Activated T-cell treated with anti-CD3 and anti-CD28 coated beads, Interleukin-2, amount 50 U/mL, for 24 hours (primary cell): ENCODE data around the gene DYRK1A.

Experiments used
- DNase-seq: peaks from one replicate; pipeline ENCODE4 v3.0.0-alpha.2; 2020
- H3K27ac Mint-ChIP-seq: 2 replicates; pipeline ENCODE4 v1.8.0; 2020; ENCODE audit warnings: mild to moderate bottlenecking, mixed read lengths
- H3K27me3 Mint-ChIP-seq: 2 replicates; pipeline ENCODE4 v1.8.0; 2020; ENCODE audit warnings: mixed read lengths
- H3K36me3 Mint-ChIP-seq: 2 replicates; pipeline ENCODE4 v1.8.0; 2020; ENCODE audit warnings: low read depth, mixed read lengths
- H3K4me1 Mint-ChIP-seq: 2 replicates; pipeline ENCODE4 v1.8.0; 2020; ENCODE audit warnings: low read depth, mixed read lengths
- H3K4me3 Mint-ChIP-seq: 2 replicates; pipeline ENCODE4 v1.8.0; 2020; ENCODE audit warnings: mild to moderate bottlenecking, moderate library complexity, mixed read lengths
- H3K9me3 Mint-ChIP-seq: 2 replicates; pipeline ENCODE4 v1.8.0; 2020; ENCODE audit warnings: mixed read lengths

DYRK1A gene

GRCh38 chr21:37371041-37371397, 4.4 kb downstream of the DYRK1A start:
- peak overlapping the region; percentile 92 for H3K4me3 Mint-ChIP-seq

GRCh38 chr21:37372127-37372731, 5.7 kb downstream of the DYRK1A start:
- Mint-ChIP-seq H3K9me3 (peaks cover 2% of the 10 kb centered on the region), H3K27me3 (no peaks in the 10 kb centered on the region), H3K4me1 (peaks cover 80% of the 10 kb centered on the region), H3K36me3 (peaks cover 24% of the 10 kb centered on the region), H3K4me3 (no peak overlapping the region), H3K27ac (peak overlapping the region; percentile 35)
- no peak for DNase-seq

More at GRCh38 chr21:37371041-37371397, 4.4 kb downstream of the DYRK1A start:
- no peak for DNase-seq
- H3K9me3 Mint-ChIP-seq, result peaks cover 2% of the 10 kb centered on the region
- H3K36me3 Mint-ChIP-seq, result peaks cover 22% of the 10 kb centered on the region
- H3K4me1 Mint-ChIP-seq, result peaks cover 72% of the 10 kb centered on the region
- no peaks in the 10 kb centered on the region for H3K27me3 Mint-ChIP-seq
- H3K27ac Mint-ChIP-seq, result peak overlapping the region; percentile 98

- Mint-ChIP-seq H3K27me3 (no peaks in the 10 kb centered on the region), H3K4me3 (peak overlapping the region; percentile 1), H3K9me3 (peaks cover 2% of the 10 kb centered on the region), H3K4me1 (peaks cover 87% of the 10 kb centered on the region), H3K36me3 (peaks cover 27% of the 10 kb centered on the region), H3K27ac (peak overlapping the region; percentile 22)
- no peak for DNase-seq
These were observed 6.4 kb downstream of the DYRK1A start for GRCh38 chr21:37372951-37373350.

- Mint-ChIP-seq H3K27ac (peak overlapping the region; percentile 22), H3K4me1 (peaks cover 91% of the 10 kb centered on the region), H3K4me3 (peak overlapping the region; percentile 1), H3K27me3 (no peaks in the 10 kb centered on the region), H3K36me3 (peaks cover 23% of the 10 kb centered on the region), H3K9me3 (peaks cover 2% of the 10 kb centered on the region)
- no peak for DNase-seq
These were observed 7.0 kb downstream of the DYRK1A start for GRCh38 chr21:37373539-37373938.

- H3K4me3 Mint-ChIP-seq, result no peak overlapping the region
- no peak for DNase-seq
- H3K36me3 Mint-ChIP-seq, result peaks cover 22% of the 10 kb centered on the region
- peak overlapping the region; percentile 68 for H3K27ac Mint-ChIP-seq
- H3K27me3 Mint-ChIP-seq, result no peaks in the 10 kb centered on the region
- H3K4me1 Mint-ChIP-seq, result peaks cover 91% of the 10 kb centered on the region
- H3K9me3 Mint-ChIP-seq, result peaks cover 2% of the 10 kb centered on the region
These were observed 7.5 kb downstream of the DYRK1A start for GRCh38 chr21:37374027-37374426.

- Mint-ChIP-seq H3K36me3 (peaks cover 21% of the 10 kb centered on the region), H3K9me3 (peaks cover 2% of the 10 kb centered on the region), H3K27me3 (no peaks in the 10 kb centered on the region), H3K4me3 (no peak overlapping the region), H3K27ac (peak overlapping the region; percentile 66), H3K4me1 (peaks cover 90% of the 10 kb centered on the region)
- no peak for DNase-seq
These were observed 9.4 kb downstream of the DYRK1A start for GRCh38 chr21:37375866-37376574.

- peaks cover 85% of the 10 kb centered on the region for H3K4me1 Mint-ChIP-seq
- H3K27me3 Mint-ChIP-seq, result no peaks in the 10 kb centered on the region
- peak overlapping the region; percentile 84 for H3K27ac Mint-ChIP-seq
- peaks cover 5% of the 10 kb centered on the region for H3K9me3 Mint-ChIP-seq
- H3K4me3 Mint-ChIP-seq, result peak overlapping the region; percentile 0
- no peak for DNase-seq
- H3K36me3 Mint-ChIP-seq, result peaks cover 36% of the 10 kb centered on the region
These were observed 12.1 kb downstream of the DYRK1A start for GRCh38 chr21:37378700-37379139.

GRCh38 chr21:37380349-37381323, 14.1 kb downstream of the DYRK1A start:
- peaks cover 5% of the 10 kb centered on the region for H3K9me3 Mint-ChIP-seq
- no peak overlapping the region for H3K4me3 Mint-ChIP-seq
- no peaks in the 10 kb centered on the region for H3K27me3 Mint-ChIP-seq
- peaks cover 89% of the 10 kb centered on the region for H3K4me1 Mint-ChIP-seq
- DNase-seq, result no peak
- peaks cover 38% of the 10 kb centered on the region for H3K36me3 Mint-ChIP-seq
- peak overlapping the region; percentile 8 for H3K27ac Mint-ChIP-seq

- H3K36me3 Mint-ChIP-seq, result peaks cover 30% of the 10 kb centered on the region
- H3K27me3 Mint-ChIP-seq, result no peaks in the 10 kb centered on the region
- peaks cover 5% of the 10 kb centered on the region for H3K9me3 Mint-ChIP-seq
- H3K27ac Mint-ChIP-seq, result no peak overlapping the region
- H3K4me3 Mint-ChIP-seq, result no peak overlapping the region
- peaks cover 90% of the 10 kb centered on the region for H3K4me1 Mint-ChIP-seq
- DNase-seq, result no peak
These were observed 15.5 kb downstream of the DYRK1A start for GRCh38 chr21:37381883-37382585.

- H3K36me3 Mint-ChIP-seq, result peaks cover 32% of the 10 kb centered on the region
- peaks cover 5% of the 10 kb centered on the region for H3K9me3 Mint-ChIP-seq
- H3K27me3 Mint-ChIP-seq, result no peaks in the 10 kb centered on the region
- no peak for DNase-seq
- H3K4me1 Mint-ChIP-seq, result peaks cover 92% of the 10 kb centered on the region
- H3K27ac Mint-ChIP-seq, result peak overlapping the region; percentile 50
- H3K4me3 Mint-ChIP-seq, result no peak overlapping the region
These were observed 16.5 kb downstream of the DYRK1A start for GRCh38 chr21:37383086-37383485.

- Mint-ChIP-seq H3K4me3 (no peak overlapping the region), H3K9me3 (peaks cover 5% of the 10 kb centered on the region), H3K36me3 (peaks cover 28% of the 10 kb centered on the region), H3K27me3 (no peaks in the 10 kb centered on the region), H3K27ac (peak overlapping the region; percentile 70), H3K4me1 (peaks cover 90% of the 10 kb centered on the region)
- DNase-seq, result no peak
These were observed 17.3 kb downstream of the DYRK1A start for GRCh38 chr21:37383784-37384311.

GRCh38 chr21:37384416-37384815, 17.8 kb downstream of the DYRK1A start:
- Mint-ChIP-seq H3K4me1 (peaks cover 87% of the 10 kb centered on the region), H3K4me3 (no peak overlapping the region), H3K9me3 (peaks cover 5% of the 10 kb centered on the region), H3K27me3 (no peaks in the 10 kb centered on the region), H3K36me3 (peaks cover 29% of the 10 kb centered on the region), H3K27ac (peak overlapping the region; percentile 16)
- DNase-seq, result no peak

- H3K36me3 Mint-ChIP-seq, result peaks cover 37% of the 10 kb centered on the region
These were observed 18.7 kb downstream of the DYRK1A start for GRCh38 chr21:37385179-37385765.

More at GRCh38 chr21:37385179-37385765, 18.7 kb downstream of the DYRK1A start:
- H3K27me3 Mint-ChIP-seq, result no peaks in the 10 kb centered on the region
- H3K4me3 Mint-ChIP-seq, result no peak overlapping the region
- H3K4me1 Mint-ChIP-seq, result peaks cover 88% of the 10 kb centered on the region
- no peak for DNase-seq
- H3K27ac Mint-ChIP-seq, result peak overlapping the region; percentile 62
- H3K9me3 Mint-ChIP-seq, result peaks cover 5% of the 10 kb centered on the region
